ENCODE data around the gene XAGE1A. TPM values are rescaled to one million over a fixed set of nuclear protein-coding genes. Genes with fewer than 3 reads are reported as not detected.
"Not testable (repeated sequence)": the region's sequence is repeated elsewhere in the genome, so short reads cannot be mapped to it uniquely, and the experiment has no call there.

The XAGE1A gene
- total RNA-seq, 1 donor from 2014 or later: not detected

GRCh38 chrX:52544147-52544840, 48.7 kb downstream of the XAGE1A start:
- H3K4me3 Mint-ChIP-seq (ENCODE audit: low read depth): no peak overlapping the region
- H3K9me3 Mint-ChIP-seq: no peaks in the 10 kb centered on the region
- no peaks in the 10 kb centered on the region for H3K27me3 Mint-ChIP-seq (ENCODE audit: low read depth)
- DNase-seq (ENCODE audit: low spot score): no peak
- no peaks in the 10 kb centered on the region for H3K36me3 Mint-ChIP-seq (ENCODE audit: low read depth)
- H3K4me1 Mint-ChIP-seq (ENCODE audit: low read depth): no peaks in the 10 kb centered on the region
- no peak overlapping the region for H3K27ac Mint-ChIP-seq
- intact Hi-C loops (cut with micrococcal nuclease): no loop called here

- H3K36me3 Mint-ChIP-seq (ENCODE audit: low read depth); H3K27me3 Mint-ChIP-seq (ENCODE audit: low read depth); H3K4me3 Mint-ChIP-seq (ENCODE audit: low read depth); DNase-seq (ENCODE audit: low spot score); intact Hi-C loops (cut with micrococcal nuclease); H3K27ac Mint-ChIP-seq; H3K9me3 Mint-ChIP-seq; H3K4me1 Mint-ChIP-seq (ENCODE audit: low read depth): not testable (repeated sequence)
These were observed 53.2 kb downstream of the XAGE1A start for GRCh38 chrX:52548769-52549168.

Other genes starting within 250 kb of the XAGE1A start
- gene XAGE2, start 126.8 kb upstream of the XAGE1A start, total RNA-seq: not detected in 2 replicates
- not detected in 2 replicates for gene XAGE1B, start 21.3 kb downstream of the XAGE1A start, total RNA-seq
- gene SSX7, start 159.1 kb downstream of the XAGE1A start, total RNA-seq: not detected in 2 replicates
- gene SSX2, start 211.4 kb downstream of the XAGE1A start, total RNA-seq: not detected in 2 replicates